Measurements from ENCODE around the gene ZBTB26.

GRCh38 chr9:122978601-122979000 is 47.3 kb upstream of the ZBTB26 start:
- TF ChIP-seq POLR2A (IDR thresholded peaks at IDR 0.05) = no peak
- TF ChIP-seq, protein P1, sequence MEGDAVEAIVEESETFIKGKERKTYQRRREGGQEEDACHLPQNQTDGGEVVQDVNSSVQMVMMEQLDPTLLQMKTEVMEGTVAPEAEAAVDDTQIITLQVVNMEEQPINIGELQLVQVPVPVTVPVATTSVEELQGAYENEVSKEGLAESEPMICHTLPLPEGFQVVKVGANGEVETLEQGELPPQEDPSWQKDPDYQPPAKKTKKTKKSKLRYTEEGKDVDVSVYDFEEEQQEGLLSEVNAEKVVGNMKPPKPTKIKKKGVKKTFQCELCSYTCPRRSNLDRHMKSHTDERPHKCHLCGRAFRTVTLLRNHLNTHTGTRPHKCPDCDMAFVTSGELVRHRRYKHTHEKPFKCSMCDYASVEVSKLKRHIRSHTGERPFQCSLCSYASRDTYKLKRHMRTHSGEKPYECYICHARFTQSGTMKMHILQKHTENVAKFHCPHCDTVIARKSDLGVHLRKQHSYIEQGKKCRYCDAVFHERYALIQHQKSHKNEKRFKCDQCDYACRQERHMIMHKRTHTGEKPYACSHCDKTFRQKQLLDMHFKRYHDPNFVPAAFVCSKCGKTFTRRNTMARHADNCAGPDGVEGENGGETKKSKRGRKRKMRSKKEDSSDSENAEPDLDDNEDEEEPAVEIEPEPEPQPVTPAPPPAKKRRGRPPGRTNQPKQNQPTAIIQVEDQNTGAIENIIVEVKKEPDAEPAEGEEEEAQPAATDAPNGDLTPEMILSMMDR (IDR thresholded peaks at IDR 0.05) = no peak

Measured in esophagus squamous epithelium (tissue), 4 donors.